Esophagus squamous epithelium (tissue), 4 donors: ENCODE measurements around the gene IL12B.
"Not testable (repeated sequence)": the region's sequence is repeated elsewhere in the genome, so short reads cannot be mapped to it uniquely, and the experiment has no call there.

ENCODE experiments used
- POLR2A ChIP-seq, 4 donors: fragments of 450-650 bp; IDR thresholded peaks; one replicate each; pipeline ENCODE4 v1.6.1; 2017; ENCODE audit warnings: antibody characterized with exemption in 4 of 4, mild to moderate bottlenecking in 4 of 4, moderate library complexity in 3 of 4
- TF ChIP-seq, protein P1 (sequence below), 6 experiments: fragments of 450-650 bp in 4 of 6; fragments of 200-600 bp in 2 of 6; sonication (generic) in 2 of 6; IDR thresholded peaks; one replicate each; pipeline ENCODE4 v1.5.1; 2016 to 2019; ENCODE audit warnings: antibody characterized with exemption in 6 of 6, mild to moderate bottlenecking in 4 of 6, moderate library complexity in 4 of 6

GRCh38 chr5:159367866-159368265 is 37.6 kb upstream of the IL12B start:
- not testable (repeated sequence) for TF ChIP-seq POLR2A (IDR thresholded peaks at IDR 0.05)
- TF ChIP-seq, protein P1, sequence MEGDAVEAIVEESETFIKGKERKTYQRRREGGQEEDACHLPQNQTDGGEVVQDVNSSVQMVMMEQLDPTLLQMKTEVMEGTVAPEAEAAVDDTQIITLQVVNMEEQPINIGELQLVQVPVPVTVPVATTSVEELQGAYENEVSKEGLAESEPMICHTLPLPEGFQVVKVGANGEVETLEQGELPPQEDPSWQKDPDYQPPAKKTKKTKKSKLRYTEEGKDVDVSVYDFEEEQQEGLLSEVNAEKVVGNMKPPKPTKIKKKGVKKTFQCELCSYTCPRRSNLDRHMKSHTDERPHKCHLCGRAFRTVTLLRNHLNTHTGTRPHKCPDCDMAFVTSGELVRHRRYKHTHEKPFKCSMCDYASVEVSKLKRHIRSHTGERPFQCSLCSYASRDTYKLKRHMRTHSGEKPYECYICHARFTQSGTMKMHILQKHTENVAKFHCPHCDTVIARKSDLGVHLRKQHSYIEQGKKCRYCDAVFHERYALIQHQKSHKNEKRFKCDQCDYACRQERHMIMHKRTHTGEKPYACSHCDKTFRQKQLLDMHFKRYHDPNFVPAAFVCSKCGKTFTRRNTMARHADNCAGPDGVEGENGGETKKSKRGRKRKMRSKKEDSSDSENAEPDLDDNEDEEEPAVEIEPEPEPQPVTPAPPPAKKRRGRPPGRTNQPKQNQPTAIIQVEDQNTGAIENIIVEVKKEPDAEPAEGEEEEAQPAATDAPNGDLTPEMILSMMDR (IDR thresholded peaks at IDR 0.05), result not testable (repeated sequence)
